Panc1 (cell line): ENCODE results near the gene NXPH2. TPM values are rescaled to one million over a fixed set of nuclear protein-coding genes. Genes with fewer than 3 reads are reported as not detected.

ENCODE experiments used
- ATAC-seq: fragments of 200-7000 bp; cut with Tn5 transposase; 2 replicates; pipeline ENCODE4 v1.9.1; 2020; ENCODE audit warnings: mild to moderate bottlenecking, moderate library complexity
- BruUV-seq: library from RNA; stranded (reverse); fragments of 400-500 nt; replicated peaks from 2 replicates; lab custom pipeline; 2021; lab: Mats Ljungman, UMichigan
- CTCF ChIA-PET: fragments of 300-600 bp; sonication (Branson Sonifier 250); formaldehyde crosslinking; loops from one replicate; lab custom pipeline; 2022; ENCODE audit warnings: antibody characterized with exemption; lab: Charles Lee
- POLR2A ChIA-PET: fragments of 300-600 bp; sonication (Branson Sonifier 250); formaldehyde crosslinking; loops from one replicate; lab custom pipeline; 2022; ENCODE audit warnings: antibody characterized with exemption; lab: Charles Lee
- DNase-seq: peaks from one replicate; pipeline ENCODE4 v3.0.0-alpha.2; 2010; ENCODE audit warnings: low read depth, low spot score
- H3K27ac ChIP-seq: 2 replicates; pipeline ENCODE4 v1.5.1; 2011; ENCODE audit warnings: mild to moderate bottlenecking, low read length, inconsistent platforms
- H3K27me3 ChIP-seq: fragments of 200-500 bp; sonication (Bioruptor generic); 2 replicates; pipeline ENCODE4 v1.6.0; 2014; ENCODE audit warnings: low read length, inconsistent platforms; ENCODE audit not compliant: control insufficient read depth, insufficient read depth
- H3K36me3 ChIP-seq: fragments of 200-500 bp; sonication (Bioruptor generic); 2 replicates; pipeline ENCODE4 v1.5.1; 2014; ENCODE audit warnings: inconsistent platforms, mild to moderate bottlenecking, low read length, moderate library complexity; ENCODE audit not compliant: control insufficient read depth, insufficient read depth
- H3K4me1 ChIP-seq: 2 replicates; pipeline ENCODE4 v1.5.1; 2011; ENCODE audit warnings: inconsistent platforms, mild to moderate bottlenecking, low read length, moderate library complexity; ENCODE audit not compliant: control insufficient read depth, insufficient read depth
- H3K4me3 ChIP-seq, 2 experiments: 2 replicates each; pipeline ENCODE4 v1.5.1; 2011 to 2012; ENCODE audit warnings: low read depth in 2 of 2, low read length in 2 of 2, mild to moderate bottlenecking in 2 of 2, inconsistent platforms in 1 of 2, moderate library complexity in 1 of 2
- H3K9me3 ChIP-seq: fragments of 200-500 bp; sonication (Bioruptor generic); 2 replicates; pipeline ENCODE4 v1.5.1; 2014; ENCODE audit warnings: low read depth, mild to moderate bottlenecking, inconsistent platforms, low read length, moderate library complexity; ENCODE audit not compliant: control insufficient read depth, insufficient read depth
- CTCF ChIP-seq: fragments of 450-650 bp; IDR thresholded peaks from 2 replicates; pipeline ENCODE4 v1.5.1; 2017; ENCODE audit warnings: mild to moderate bottlenecking
- POLR2AphosphoS5 ChIP-seq: IDR thresholded peaks from 2 replicates; pipeline ENCODE4 v1.6.1; 2012; ENCODE audit warnings: mild to moderate bottlenecking, low read depth, low read length, moderate library complexity
- REST ChIP-seq, 2 experiments: IDR thresholded peaks; 2 replicates each; pipeline ENCODE4 v1.6.1; 2011 to 2012; ENCODE audit warnings: low read depth in 2 of 2, control low read depth in 1 of 2, low read length in 1 of 2, mild to moderate bottlenecking in 1 of 2, moderate library complexity in 1 of 2; ENCODE audit not compliant: insufficient read depth in 1 of 2
- SIN3A ChIP-seq: IDR thresholded peaks from 2 replicates; pipeline ENCODE4 v1.6.1; 2012; ENCODE audit warnings: low read depth, mild to moderate bottlenecking, low read length, moderate library complexity, borderline replicate concordance; ENCODE audit not compliant: insufficient read depth
- TCF7L2 ChIP-seq: IDR thresholded peaks from 2 replicates; pipeline ENCODE4 v1.6.1; 2011; ENCODE audit warnings: mild to moderate bottlenecking, low read depth, low read length, inconsistent platforms
- in situ Hi-C: cut with HindIII; loops from 2 replicates; pipeline ENCODE4 v1.10.0; 2016; ENCODE audit warnings: low sequenced_read_pairs, low pct_unique_long_range_greater_than_20kb
- intact Hi-C: fragments of 100-400 bp; cut with micrococcal nuclease; formaldehyde crosslinking; loops from one replicate; pipeline ENCODE4 v1.10.0; 2022; ENCODE audit not compliant: unreplicated experiment
- total RNA-seq: library from RNA; stranded (reverse); gene quantifications from one replicate; pipeline ENCODE4 v1.2.1, GENCODE V29; 2021; ENCODE audit not compliant: unreplicated experiment

Gene NXPH2
- total RNA-seq, 1 experiment from 2014 or later = 5.4 TPM

DNA sequence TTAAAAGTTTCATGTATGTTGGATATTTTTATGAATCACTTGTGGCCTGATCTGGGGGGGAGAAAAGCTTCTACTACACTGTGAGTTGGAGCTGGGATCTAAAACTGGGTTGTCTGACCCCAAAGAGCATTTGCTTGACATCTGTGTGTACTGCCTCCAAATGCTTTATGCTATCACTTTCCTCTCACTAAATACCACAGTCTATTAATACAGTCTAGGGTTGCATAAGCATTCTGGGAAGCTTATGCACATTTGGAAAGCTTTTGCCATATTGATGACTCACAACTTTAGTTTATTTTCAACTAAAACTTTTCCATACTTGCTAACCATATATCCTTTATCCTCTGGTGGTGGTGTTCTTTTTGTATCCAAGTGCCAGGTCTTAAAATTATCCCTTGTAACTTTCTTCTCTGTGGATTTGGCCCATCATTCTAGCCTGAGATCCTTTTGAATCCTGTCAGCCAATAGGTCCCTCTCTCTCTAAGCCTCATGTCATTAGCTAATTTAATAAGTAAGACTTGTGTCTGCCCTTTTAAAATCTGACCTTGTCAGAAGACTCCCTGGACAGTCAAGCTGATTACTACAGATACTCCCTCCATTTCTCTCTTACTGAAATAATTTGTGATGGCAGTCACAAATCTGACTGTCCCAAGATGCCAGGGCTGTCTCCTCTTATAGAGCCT lies 72.7 kb downstream of the NXPH2 start:
- no peak overlapping the region for H3K27ac ChIP-seq
- no peak for DNase-seq
- in situ Hi-C loops = no loop called here

DNA sequence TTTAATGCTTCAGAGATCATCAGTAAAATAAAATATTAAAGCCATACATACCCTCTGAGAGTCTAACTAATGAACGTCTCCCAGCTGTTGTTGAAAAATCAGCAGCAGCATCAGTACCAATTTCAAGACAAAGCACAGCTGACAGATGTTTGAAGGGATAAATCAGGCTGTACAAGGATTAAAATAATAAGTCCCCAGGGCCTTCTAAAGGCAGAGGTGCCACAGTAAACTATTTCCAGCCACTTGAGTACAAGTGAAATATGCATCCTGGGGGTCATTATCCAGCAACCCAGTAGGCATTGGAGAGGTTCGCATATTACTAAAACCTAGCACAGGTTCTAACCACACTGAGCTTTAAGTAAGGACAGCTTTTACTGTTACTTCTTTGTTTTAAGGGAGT lies 76.9 kb downstream of the NXPH2 start:
- BruUV-seq = no TSS peak

More for the DNA sequence above, 72.7 kb downstream of the NXPH2 start:
- no TSS peak for BruUV-seq
- no peaks in the 10 kb centered on the region for H3K9me3 ChIP-seq
- H3K36me3 ChIP-seq = no peaks in the 10 kb centered on the region
- no peak for ATAC-seq
- ChIA-PET CTCF (no interaction called here), POLR2A (no interaction called here)
- H3K27me3 ChIP-seq = no peaks in the 10 kb centered on the region
- no peak overlapping the region for H3K4me3 ChIP-seq
- intact Hi-C loops = no loop called here
- H3K4me1 ChIP-seq = peaks cover 7% of the 10 kb centered on the region
- TF ChIP-seq REST (IDR thresholded peaks at IDR 0.05; ENCODE audit: insufficient read depth in 1 of 2, low read depth in 2 of 2, low read length in 1 of 2) (no peak), TCF7L2 (no peak), POLR2AphosphoS5 (no peak), CTCF (no peak), SIN3A (no peak)

More for the DNA sequence above, 76.9 kb downstream of the NXPH2 start:
- ATAC-seq = no peak
- H3K36me3 ChIP-seq = no peaks in the 10 kb centered on the region
- no peak for DNase-seq
- TF ChIP-seq CTCF = no peak
- TF ChIP-seq SIN3A = no peak
- no peak for TF ChIP-seq REST (IDR thresholded peaks at IDR 0.05; ENCODE audit: insufficient read depth in 1 of 2, low read depth in 2 of 2, low read length in 1 of 2)
- TF ChIP-seq TCF7L2 = no peak
- no peak for TF ChIP-seq POLR2AphosphoS5
- intact Hi-C loops = no loop called here
- no peaks in the 10 kb centered on the region for H3K27me3 ChIP-seq
- ChIA-PET POLR2A (no interaction called here), CTCF (no interaction called here)
- in situ Hi-C loops = no loop called here
- H3K9me3 ChIP-seq = no peaks in the 10 kb centered on the region
- H3K27ac ChIP-seq = no peak overlapping the region
- H3K4me3 ChIP-seq = no peak overlapping the region
- H3K4me1 ChIP-seq = no peaks in the 10 kb centered on the region
